ENCODE results near the gene LY6G5C. TPM values are rescaled to one million over a fixed set of nuclear protein-coding genes. Genes with fewer than 3 reads are reported as not detected.

The LY6G5C gene
- total and polyA plus RNA-seq, 9 of the 15 experiments (the other 6 are each of a cell fraction or from before 2014, with no cell fraction given), result 0.10 to 0.67 (median 0.46) TPM; not detected in 4

DNA sequence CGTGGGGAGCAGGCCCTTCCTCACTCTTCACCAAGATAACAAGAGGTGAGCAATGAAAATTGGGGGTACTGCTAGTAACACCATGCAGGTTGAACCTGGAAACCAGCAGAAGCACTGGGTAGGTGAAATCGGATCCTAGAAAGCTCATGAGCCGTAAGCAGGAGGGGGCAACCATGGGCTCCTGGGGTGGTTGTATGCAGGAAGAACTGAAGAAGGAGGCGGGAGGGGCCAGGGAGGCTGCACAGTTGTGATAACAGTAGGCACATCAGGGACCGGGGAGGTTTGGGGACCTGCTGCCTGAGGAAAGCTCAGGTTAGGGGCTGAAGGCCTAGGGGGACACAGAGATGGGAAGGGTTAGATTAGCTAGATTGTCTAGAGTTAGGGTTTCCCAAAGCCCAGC, 5.6 kb upstream of the LY6G5C start (continued):
- peak; percentile 57 for TF ChIP-seq TOE1 (IDR thresholded peaks at IDR 0.05; ENCODE audit: borderline replicate concordance)
- TF ChIP-seq TOE1 (CRISPR knock-in tag; IDR thresholded peaks at IDR 0.05; ENCODE audit: borderline replicate concordance, low read depth), result no peak
- no peak for TF ChIP-seq NR2F6 (CRISPR knock-in tag; IDR thresholded peaks at IDR 0.05)
- TF ChIP-seq HMGN3 (IDR thresholded peaks at IDR 0.05; ENCODE audit: borderline replicate concordance, extremely low read depth, insufficient read length, low read depth, low read length), result no peak
- TF ChIP-seq NCOR1 (IDR thresholded peaks at IDR 0.05), result no peak; the same call in 1 of the 2 replicates
- TF ChIP-seq TCF7L2 (IDR thresholded peaks at IDR 0.05; ENCODE audit: low read depth, low read length), result no peak
- TF ChIP-seq SREBF1 (IDR thresholded peaks at IDR 0.05; ENCODE audit: borderline replicate concordance, low read depth, low read length), result no peak
- TF ChIP-seq MBD1 (CRISPR knock-in tag; IDR thresholded peaks at IDR 0.05), result no peak
- no peak for TF ChIP-seq HSF4 (CRISPR knock-in tag; IDR thresholded peaks at IDR 0.05; ENCODE audit: borderline replicate concordance)
- no peak for TF ChIP-seq TRIM25 (IDR thresholded peaks at IDR 0.05; ENCODE audit: borderline replicate concordance)
- TF ChIP-seq MTA2 (IDR thresholded peaks at IDR 0.05; ENCODE audit: low read depth), result peak; percentile 60
- no peak for TF ChIP-seq SMC3 (conservative IDR thresholded peaks at IDR 0.05; ENCODE audit: insufficient read depth, low read depth, low read length)
- 0 out of 2 replicates have a peak, but pooled peaks have one; percentile 14 for TF ChIP-seq ZNF24 (IDR thresholded peaks at IDR 0.05)
- no peak for TF ChIP-seq ARID4B (CRISPR knock-in tag; IDR thresholded peaks at IDR 0.05)
- no peak for TF ChIP-seq HDAC3 (IDR thresholded peaks at IDR 0.05; ENCODE audit: borderline replicate concordance, partially characterized antibody)
- TF ChIP-seq RBM15 (IDR thresholded peaks at IDR 0.05; ENCODE audit: insufficient read depth, low read length), result no peak
- TF ChIP-seq COPS2 (conservative IDR thresholded peaks at IDR 0.05), result no peak
- TF ChIP-seq CCAR2 (IDR thresholded peaks at IDR 0.05; ENCODE audit: low read depth, low read length), result no peak
- TF ChIP-seq SMARCB1 (IDR thresholded peaks at IDR 0.05; ENCODE audit: insufficient read length, low read depth), result no peak
- TF ChIP-seq PTBP1 (IDR thresholded peaks at IDR 0.05; ENCODE audit: low read depth, low read length), result no peak
- no peak for TF ChIP-seq CBFB (CRISPR knock-in tag; IDR thresholded peaks at IDR 0.05)
- TF ChIP-seq PHF20 (IDR thresholded peaks at IDR 0.05; ENCODE audit: partially characterized antibody), result no peak
- no peak for TF ChIP-seq MBD2 (IDR thresholded peaks at IDR 0.05; ENCODE audit: borderline replicate concordance, low read depth)
